Ishikawa (cell line): ENCODE data around the gene ATAD2B.

Experiments
- CEBPB ChIP-seq: IDR thresholded peaks from 2 replicates; pipeline ENCODE4 v1.6.1; 2012
- CREB1 ChIP-seq: IDR thresholded peaks from 2 replicates; pipeline ENCODE4 v1.6.1; 2012; ENCODE audit warnings: low read depth
- EGR1 ChIP-seq: IDR thresholded peaks from 2 replicates; pipeline ENCODE4 v1.6.1; 2012
- EP300 ChIP-seq: IDR thresholded peaks from 2 replicates; pipeline ENCODE4 v1.6.1; 2012; ENCODE audit warnings: borderline replicate concordance
- FOXM1 ChIP-seq: IDR thresholded peaks from 2 replicates; pipeline ENCODE4 v1.6.1; 2012; ENCODE audit warnings: low read depth, borderline replicate concordance
- MAX ChIP-seq: IDR thresholded peaks from 2 replicates; pipeline ENCODE4 v1.6.1; 2012
- NFIC ChIP-seq: IDR thresholded peaks from 2 replicates; pipeline ENCODE4 v1.6.1; 2012
- RAD21 ChIP-seq: IDR thresholded peaks from 2 replicates; pipeline ENCODE4 v1.6.1; 2012; ENCODE audit warnings: low read depth
- REST ChIP-seq: IDR thresholded peaks from 2 replicates; pipeline ENCODE4 v1.6.1; 2012; ENCODE audit warnings: low read depth, mild to moderate bottlenecking
- TAF1 ChIP-seq: IDR thresholded peaks from 2 replicates; pipeline ENCODE4 v1.6.1; 2012; ENCODE audit warnings: low read depth, mild to moderate bottlenecking
- TEAD4 ChIP-seq: IDR thresholded peaks from 2 replicates; pipeline ENCODE4 v1.6.1; 2012
- USF1 ChIP-seq: IDR thresholded peaks from 2 replicates; pipeline ENCODE4 v1.6.1; 2012
- YY1 ChIP-seq: IDR thresholded peaks from 2 replicates; pipeline ENCODE4 v1.6.1; 2012; ENCODE audit warnings: low read depth
- ZBTB7A ChIP-seq: IDR thresholded peaks from 2 replicates; pipeline ENCODE4 v1.6.1; 2012; ENCODE audit warnings: low read depth

- TF ChIP-seq CEBPB (no peak), MAX (no peak), EGR1 (no peak), CREB1 (no peak), REST (no peak), EP300 (no peak), TAF1 (no peak), USF1 (no peak), FOXM1 (no peak), YY1 (no peak), ZBTB7A (no peak), TEAD4 (no peak), RAD21 (no peak), NFIC (no peak)
These were observed 165.3 kb downstream of the ATAD2B start for GRCh38 chr2:23761638-23762037.
